HCT116 (cell line): ENCODE measurements around the gene DCAF10. TPM values are rescaled to one million over a fixed set of nuclear protein-coding genes. Genes with fewer than 3 reads are reported as not detected.

ENCODE experiments used
- ATAC-seq: fragments of 200-7000 bp; cut with Tn5 transposase; 2 replicates; pipeline ENCODE4 v1.9.1; 2020; ENCODE audit warnings: mild to moderate bottlenecking, moderate library complexity
- BruUV-seq: library from RNA; stranded (reverse); fragments of 400-500 nt; replicated peaks from 2 replicates; lab custom pipeline; 2021; lab: Mats Ljungman, UMichigan
- CTCF ChIA-PET: fragments of 300-600 bp; sonication (Branson Sonifier 250); formaldehyde crosslinking; loops from one replicate; lab custom pipeline; 2021; ENCODE audit warnings: antibody characterized with exemption; lab: Charles Lee
- POLR2A ChIA-PET: fragments of 300-600, 350-600 bp; sonication (Branson Sonifier 250); formaldehyde crosslinking; loops from one replicate; lab custom pipeline; 2021; ENCODE audit warnings: antibody characterized with exemption; lab: Charles Lee
- RAD21 ChIA-PET, 2 experiments: fragments of 300-600 bp; sonication (Branson Sonifier 250); formaldehyde crosslinking; loops; one replicate each; lab custom pipeline; 2023; ENCODE audit warnings: low total read pairs in 2 of 2; ENCODE audit not compliant: uncharacterized antibody in 2 of 2, unreplicated experiment in 2 of 2, low non-redundant PET in 1 of 2; lab: Charles Lee
- DNase-seq: peaks from one replicate; pipeline ENCODE4 v3.0.0-alpha.2; 2010; ENCODE audit warnings: low read depth, low spot score
- H2AFZ ChIP-seq: fragments of 200-600 bp; shearing (Covaris generic), sonication (generic); 2 replicates; pipeline ENCODE4 v1.6.1; 2017; ENCODE audit warnings: low read depth, mixed run types, mixed read lengths, antibody characterized with exemption, low read length; ENCODE audit not compliant: poor library complexity, severe bottlenecking
- H3K27ac ChIP-seq: 2 replicates; pipeline ENCODE4 v1.5.1; 2012; ENCODE audit warnings: low read depth, low read length
- H3K27me3 ChIP-seq: fragments of 200-600 bp; sonication (generic); 2 replicates; pipeline ENCODE4 v1.6.1; 2016; ENCODE audit warnings: mixed run types, low read length, mixed read lengths; ENCODE audit not compliant: insufficient read depth
- H3K36me3 ChIP-seq, 2 experiments: fragments of 200-500 bp in 1 of 2; fragments of 200-600 bp in 1 of 2; sonication (Bioruptor generic) in 1 of 2; sonication (generic) in 1 of 2; 2 replicates each; pipeline versions ENCODE4 v1.5.1 to v1.6.1; 2014 to 2016; ENCODE audit warnings: low read length in 2 of 2, inconsistent platforms in 1 of 2, mixed read lengths in 1 of 2, mixed run types in 1 of 2; ENCODE audit not compliant: insufficient read depth in 2 of 2, control insufficient read depth in 1 of 2
- H3K4me1 ChIP-seq, 2 experiments: fragments of 200-600 bp in 1 of 2; sonication (generic) in 1 of 2; 2 replicates each; pipeline versions ENCODE4 v1.5.1 to v1.6.1; 2012 to 2017; ENCODE audit warnings: low read length in 2 of 2, inconsistent platforms in 1 of 2, mild to moderate bottlenecking in 1 of 2, mixed read lengths in 1 of 2, mixed run types in 1 of 2, moderate library complexity in 1 of 2; ENCODE audit not compliant: insufficient read depth in 2 of 2, control insufficient read depth in 1 of 2
- H3K4me2 ChIP-seq: fragments of 200-600 bp; sonication (generic); 2 replicates; pipeline ENCODE4 v1.6.1; 2017; ENCODE audit warnings: mixed run types, low read length, mixed read lengths
- H3K4me3 ChIP-seq, 2 experiments: fragments of 200-600 bp in 1 of 2; sonication (generic) in 1 of 2; replicated peaks in 1 of 2; 2 replicates each; pipeline ENCODE4 v1.5.1; 2011 to 2016; ENCODE audit warnings: low read length in 2 of 2, control low read depth in 1 of 2, low read depth in 1 of 2, mild to moderate bottlenecking in 1 of 2, mixed read lengths in 1 of 2, mixed run types in 1 of 2
- H3K79me2 ChIP-seq: fragments of 200-600 bp; sonication (generic); 2 replicates; pipeline ENCODE4 v1.6.1; 2017; ENCODE audit warnings: mild to moderate bottlenecking, mixed run types, low read length, moderate library complexity, mixed read lengths; ENCODE audit not compliant: insufficient read depth
- H3K9ac ChIP-seq: fragments of 200-600 bp; sonication (generic); 2 replicates; pipeline ENCODE4 v1.6.1; 2016; ENCODE audit warnings: low read length, mixed read lengths
- H3K9me2 ChIP-seq: fragments of 200-600 bp; sonication (generic), shearing (Covaris generic); 2 replicates; pipeline ENCODE4 v1.6.1; 2017; ENCODE audit warnings: mixed run types, mild to moderate bottlenecking, moderate library complexity; ENCODE audit not compliant: insufficient read depth
- H3K9me3 ChIP-seq, 2 experiments: fragments of 200-500 bp in 1 of 2; fragments of 200-600 bp in 1 of 2; sonication (Bioruptor generic) in 1 of 2; sonication (generic) in 1 of 2; 2 replicates each; pipeline ENCODE4 v1.6.1; 2014 to 2017; ENCODE audit warnings: low read length in 2 of 2, mixed read lengths in 2 of 2, inconsistent platforms in 1 of 2, low read depth in 1 of 2, mild to moderate bottlenecking in 1 of 2, mixed run types in 1 of 2, moderate library complexity in 1 of 2; ENCODE audit not compliant: control insufficient read depth in 1 of 2, insufficient read depth in 1 of 2
- H4K20me1 ChIP-seq: fragments of 200-600 bp; sonication (generic), shearing (Covaris generic); 2 replicates; pipeline ENCODE4 v1.6.1; 2017; ENCODE audit warnings: mixed run types, mild to moderate bottlenecking, moderate library complexity; ENCODE audit not compliant: insufficient read depth
- CBX3 ChIP-seq: IDR thresholded peaks from 2 replicates; pipeline ENCODE4 v1.6.1; 2012; ENCODE audit warnings: low read depth
- CEBPB ChIP-seq: IDR thresholded peaks from 2 replicates; pipeline ENCODE4 v1.6.1; 2012; ENCODE audit warnings: low read depth
- EZH2 ChIP-seq: fragments of 200-600 bp; sonication (generic); IDR thresholded peaks from 2 replicates; pipeline ENCODE4 v1.6.1; 2017; ENCODE audit warnings: antibody characterized with exemption, mixed run types
- FOSL1 ChIP-seq: IDR thresholded peaks from 2 replicates; pipeline ENCODE4 v1.6.1; 2012; ENCODE audit warnings: low read depth
- POLR2AphosphoS5 ChIP-seq: IDR thresholded peaks from 2 replicates; pipeline ENCODE4 v1.6.1; 2011; ENCODE audit warnings: mild to moderate bottlenecking, low read depth, low read length, moderate library complexity
- RAD21 ChIP-seq: IDR thresholded peaks from 2 replicates; pipeline ENCODE4 v1.6.1; 2012; ENCODE audit warnings: low read depth, mild to moderate bottlenecking
- SIN3A ChIP-seq: IDR thresholded peaks from 2 replicates; pipeline ENCODE4 v1.6.1; 2012; ENCODE audit warnings: low read depth
- SP1 ChIP-seq: IDR thresholded peaks from 2 replicates; pipeline ENCODE4 v1.6.1; 2012; ENCODE audit warnings: low read depth
- ZNF274 ChIP-seq: fragments of 200-500 bp; sonication (Bioruptor generic); IDR thresholded peaks from 2 replicates; pipeline ENCODE4 v1.6.1; 2014; ENCODE audit warnings: mild to moderate bottlenecking, low read depth, low read length, inconsistent platforms
- intact Hi-C: fragments of 100-400 bp; cut with micrococcal nuclease; formaldehyde crosslinking; loops from 2 replicates; pipeline ENCODE4 v1.10.0; 2022
- total RNA-seq: library from RNA; stranded (reverse); gene quantifications from one replicate; pipeline ENCODE4 v1.2.1, GENCODE V29; 2021; ENCODE audit not compliant: unreplicated experiment
- TF ChIP-seq, protein P1 (sequence below): IDR thresholded peaks from 2 replicates; pipeline ENCODE4 v1.6.1; 2012
- TF ChIP-seq, protein P2 (sequence below): IDR thresholded peaks from 2 replicates; pipeline ENCODE4 v1.6.1; 2012
- TF ChIP-seq, protein P3 (sequence below): IDR thresholded peaks from 2 replicates; pipeline ENCODE4 v1.6.1; 2011; ENCODE audit warnings: mild to moderate bottlenecking, low read length, moderate library complexity; ENCODE audit not compliant: insufficient replicate concordance; ENCODE audit errors: extremely low read depth

The DCAF10 gene
- total RNA-seq, 1 experiment from 2014 or later: 20.6 TPM

DNA sequence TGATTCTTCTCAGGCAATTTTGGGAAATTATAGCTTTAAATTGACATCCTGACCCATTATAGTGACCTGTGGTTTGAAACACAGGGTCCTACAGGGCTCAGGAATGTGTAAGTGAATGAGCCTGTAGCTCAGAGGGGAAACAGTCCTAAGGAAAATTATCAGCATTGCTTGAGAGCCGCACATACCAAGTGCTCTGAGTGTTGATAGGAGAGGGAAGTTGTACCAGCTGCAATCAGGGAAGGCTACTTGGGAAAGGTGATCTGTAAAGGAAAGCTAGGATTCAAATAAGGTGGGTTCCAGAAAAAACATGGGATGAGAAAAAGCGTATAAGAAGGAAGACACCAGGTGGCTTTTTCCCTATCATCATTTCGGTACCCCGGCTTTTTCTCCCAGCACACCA, 107.7 kb downstream of the DCAF10 start:
- DNase-seq: no peak
- Histone ChIP-seq H4K20me1 (no peaks in the 10 kb centered on the region), H3K9ac (no peak overlapping the region), H3K4me2 (no peak overlapping the region), H3K9me3 (no peaks in the 10 kb centered on the region), H3K36me3 (no peaks in the 10 kb centered on the region), H3K79me2 (peaks cover 4% of the 10 kb centered on the region), H3K4me3 (no peak overlapping the region), H3K9me2 (no peaks in the 10 kb centered on the region), H3K4me1 (peaks cover 4 to 9% of the 10 kb centered on the region in 2 experiments; a peak in 2 of 4 replicates), H3K27ac (no peak overlapping the region), H3K27me3 (no peaks in the 10 kb centered on the region), H2AFZ (no peak overlapping the region)
- intact Hi-C loops: no loop called here
- ChIA-PET RAD21 (no interaction called here), POLR2A (interaction anchor here (0.6 kb wide), 1 partner anchor 8 kb away, joined by 3 read pairs; no protein-coding TSS in a partner anchor), CTCF (interaction anchor here (0.7 kb wide), 1 partner anchor 356 kb away, joined by 3 read pairs; no protein-coding TSS in a partner anchor)
- no peak for ATAC-seq
- TF ChIP-seq SIN3A (no peak), ZNF274 (no peak), CBX3 (no peak), FOSL1 (no peak), RAD21 (no peak), SP1 (no peak), EZH2 (no peak), POLR2AphosphoS5 (no peak), CEBPB (no peak)
- TF ChIP-seq, protein P1, sequence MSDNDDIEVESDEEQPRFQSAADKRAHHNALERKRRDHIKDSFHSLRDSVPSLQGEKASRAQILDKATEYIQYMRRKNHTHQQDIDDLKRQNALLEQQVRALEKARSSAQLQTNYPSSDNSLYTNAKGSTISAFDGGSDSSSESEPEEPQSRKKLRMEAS: no peak
- TF ChIP-seq, protein P2, sequence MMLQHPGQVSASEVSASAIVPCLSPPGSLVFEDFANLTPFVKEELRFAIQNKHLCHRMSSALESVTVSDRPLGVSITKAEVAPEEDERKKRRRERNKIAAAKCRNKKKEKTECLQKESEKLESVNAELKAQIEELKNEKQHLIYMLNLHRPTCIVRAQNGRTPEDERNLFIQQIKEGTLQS: no peak
- TF ChIP-seq, protein P3, sequence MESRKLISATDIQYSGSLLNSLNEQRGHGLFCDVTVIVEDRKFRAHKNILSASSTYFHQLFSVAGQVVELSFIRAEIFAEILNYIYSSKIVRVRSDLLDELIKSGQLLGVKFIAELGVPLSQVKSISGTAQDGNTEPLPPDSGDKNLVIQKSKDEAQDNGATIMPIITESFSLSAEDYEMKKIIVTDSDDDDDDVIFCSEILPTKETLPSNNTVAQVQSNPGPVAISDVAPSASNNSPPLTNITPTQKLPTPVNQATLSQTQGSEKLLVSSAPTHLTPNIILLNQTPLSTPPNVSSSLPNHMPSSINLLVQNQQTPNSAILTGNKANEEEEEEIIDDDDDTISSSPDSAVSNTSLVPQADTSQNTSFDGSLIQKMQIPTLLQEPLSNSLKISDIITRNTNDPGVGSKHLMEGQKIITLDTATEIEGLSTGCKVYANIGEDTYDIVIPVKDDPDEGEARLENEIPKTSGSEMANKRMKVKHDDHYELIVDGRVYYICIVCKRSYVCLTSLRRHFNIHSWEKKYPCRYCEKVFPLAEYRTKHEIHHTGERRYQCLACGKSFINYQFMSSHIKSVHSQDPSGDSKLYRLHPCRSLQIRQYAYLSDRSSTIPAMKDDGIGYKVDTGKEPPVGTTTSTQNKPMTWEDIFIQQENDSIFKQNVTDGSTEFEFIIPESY: no peak
- BruUV-seq: no TSS peak
